ENCODE results near the gene GADD45A. TPM values are rescaled to one million over a fixed set of nuclear protein-coding genes. Genes with fewer than 3 reads are reported as not detected.

Gene GADD45A
- total RNA-seq, 1 donor from 2014 or later: 16.4 TPM

GRCh38 chr1:67690411-67690810 lies 5.4 kb downstream of the GADD45A start:
- TF ChIP-seq CTCF (IDR thresholded peaks at IDR 0.05): no peak
- DNase-seq: no peak
- Histone ChIP-seq H3K36me3 (peaks cover 24% of the 10 kb centered on the region), H3K4me3 (no peak overlapping the region), H3K9me3 (no peaks in the 10 kb centered on the region), H3K4me1 (peaks cover 16% of the 10 kb centered on the region), H3K27me3 (no peaks in the 10 kb centered on the region), H3K27ac (no peak overlapping the region)
- no peak for ATAC-seq
- intact Hi-C loops (cut with DNase I): no loop called here

- DNase-seq (no peak), ATAC-seq (no peak)
- Histone ChIP-seq H3K27me3 (no peaks in the 10 kb centered on the region), H3K4me3 (no peak overlapping the region), H3K9me3 (no peaks in the 10 kb centered on the region), H3K27ac (no peak overlapping the region), H3K36me3 (peaks cover 24% of the 10 kb centered on the region), H3K4me1 (peaks cover 13% of the 10 kb centered on the region)
- intact Hi-C loops (cut with DNase I): no loop called here
- TF ChIP-seq CTCF (IDR thresholded peaks at IDR 0.05): no peak
Measured at GRCh38 chr1:67691712-67692111, 6.7 kb downstream of the GADD45A start.

- Histone ChIP-seq H3K27me3 (no peaks in the 10 kb centered on the region), H3K36me3 (no peaks in the 10 kb centered on the region), H3K4me1 (no peaks in the 10 kb centered on the region), H3K27ac (no peak overlapping the region), H3K4me3 (no peak overlapping the region), H3K9me3 (no peaks in the 10 kb centered on the region)
- ATAC-seq (no peak), DNase-seq (no peak)
- intact Hi-C loops (cut with DNase I): no loop called here
- TF ChIP-seq CTCF (IDR thresholded peaks at IDR 0.05): no peak
Measured at GRCh38 chr1:67695963-67696362, 11.0 kb downstream of the GADD45A start.

- no peak overlapping the region for H3K27ac ChIP-seq
- no peaks in the 10 kb centered on the region for H3K27me3 ChIP-seq
- DNase-seq (no peak), ATAC-seq (no peak)
- no peaks in the 10 kb centered on the region for H3K36me3 ChIP-seq
- no peak overlapping the region for H3K4me3 ChIP-seq
- TF ChIP-seq CTCF (IDR thresholded peaks at IDR 0.05): no peak
- intact Hi-C loops (cut with DNase I): no loop called here
- no peaks in the 10 kb centered on the region for H3K9me3 ChIP-seq
- H3K4me1 ChIP-seq: no peaks in the 10 kb centered on the region
Measured at GRCh38 chr1:67696708-67697107, 11.7 kb downstream of the GADD45A start.

- H3K27ac ChIP-seq: no peak overlapping the region
- no peak for DNase-seq
- intact Hi-C loops (cut with DNase I): no loop called here
Measured at GRCh38 chr1:67700220-67700619, 15.2 kb downstream of the GADD45A start.

More at GRCh38 chr1:67700220-67700619, 15.2 kb downstream of the GADD45A start:
- H3K4me3 ChIP-seq: no peak overlapping the region
- no peak for TF ChIP-seq CTCF (IDR thresholded peaks at IDR 0.05)
- H3K27me3 ChIP-seq: no peaks in the 10 kb centered on the region
- peaks cover 20% of the 10 kb centered on the region for H3K36me3 ChIP-seq
- no peaks in the 10 kb centered on the region for H3K4me1 ChIP-seq
- H3K9me3 ChIP-seq: no peaks in the 10 kb centered on the region
- ATAC-seq: no peak
